OCI-LY1 (cell line): ENCODE data around the gene CAB39L.

Experiments used
- H2AFZ ChIP-seq: fragments of 200-600 bp; sonication (generic), shearing (Covaris generic); 2 replicates; pipeline ENCODE4 v1.6.0; 2014; ENCODE audit warnings: antibody characterized with exemption, mild to moderate bottlenecking, low read length
- H3F3A ChIP-seq: fragments of 200-600 bp; sonication (generic), shearing (Covaris generic); 2 replicates; pipeline ENCODE4 v1.6.0; 2014; ENCODE audit warnings: mild to moderate bottlenecking, antibody characterized with exemption, low read length, moderate library complexity; ENCODE audit not compliant: insufficient read depth
- H3K27ac ChIP-seq: fragments of 200-600 bp; sonication (generic); 2 replicates; pipeline ENCODE4 v1.5.1; 2014; ENCODE audit warnings: low read length, mixed run types, mild to moderate bottlenecking, low read depth; ENCODE audit not compliant: poor library complexity, severe bottlenecking
- H3K27me3 ChIP-seq: fragments of 200-600 bp; sonication (generic); 2 replicates; pipeline ENCODE4 v1.6.0; 2014; ENCODE audit warnings: antibody characterized with exemption, mild to moderate bottlenecking, low read length, moderate library complexity; ENCODE audit not compliant: insufficient read depth
- H3K36me3 ChIP-seq: fragments of 200-600 bp; sonication (generic); 2 replicates; pipeline ENCODE4 v1.6.1; 2014; ENCODE audit warnings: mild to moderate bottlenecking, antibody characterized with exemption, low read length, moderate library complexity, mixed read lengths; ENCODE audit not compliant: insufficient read depth
- H3K4me1 ChIP-seq: fragments of 200-600 bp; sonication (generic); 2 replicates; pipeline ENCODE4 v1.5.1; 2014; ENCODE audit warnings: mild to moderate bottlenecking, low read length, moderate library complexity; ENCODE audit not compliant: insufficient read depth, severe bottlenecking
- H3K4me2 ChIP-seq: fragments of 200-600 bp; sonication (generic), shearing (Covaris generic); 2 replicates; pipeline ENCODE4 v1.6.1; 2014; ENCODE audit warnings: low read length
- H3K4me3 ChIP-seq: fragments of 200-600 bp; sonication (generic); 2 replicates; pipeline ENCODE4 v1.5.1; 2014; ENCODE audit warnings: low read length, low read depth, mild to moderate bottlenecking, mixed read lengths; ENCODE audit not compliant: poor library complexity, severe bottlenecking
- H3K79me2 ChIP-seq: fragments of 200-600 bp; shearing (Covaris generic); 2 replicates; pipeline ENCODE4 v1.6.1; 2016; ENCODE audit warnings: mixed run types, low read length, mixed read lengths; ENCODE audit not compliant: insufficient read depth
- H3K9ac ChIP-seq: fragments of 200-600 bp; sonication (generic), shearing (Covaris generic); 2 replicates; pipeline ENCODE4 v1.6.1; 2014; ENCODE audit warnings: mild to moderate bottlenecking, low read length, mixed read lengths
- H3K9me2 ChIP-seq: fragments of 200-600 bp; sonication (generic), shearing (Covaris generic); 2 replicates; pipeline ENCODE4 v1.6.1; 2014; ENCODE audit warnings: low read depth, mild to moderate bottlenecking, low read length, mixed read lengths
- H3K9me3 ChIP-seq: fragments of 200-600 bp; shearing (Covaris generic); 2 replicates; pipeline ENCODE4 v1.6.1; 2014; ENCODE audit warnings: low read length, mixed read lengths
- H4K20me1 ChIP-seq: fragments of 200-600 bp; sonication (generic), shearing (Covaris generic); 2 replicates; pipeline ENCODE4 v1.6.0; 2016; ENCODE audit warnings: mild to moderate bottlenecking, low read length; ENCODE audit not compliant: insufficient read depth
- CTCF ChIP-seq: fragments of 200-600 bp; sonication (generic), shearing (Covaris generic); IDR thresholded peaks from 2 replicates; pipeline ENCODE4 v1.5.1; 2017; ENCODE audit warnings: mild to moderate bottlenecking, antibody characterized with exemption, low read length, moderate library complexity, mixed read lengths
- EZH2 ChIP-seq: fragments of 200-600 bp; sonication (generic), shearing (Covaris generic); IDR thresholded peaks from 2 replicates; pipeline ENCODE4 v1.8.0; 2017; ENCODE audit warnings: borderline replicate concordance, mixed run types, mild to moderate bottlenecking, antibody characterized with exemption, low read length, moderate library complexity, mixed read lengths

The CAB39L gene

GRCh38 chr13:49409008-49409407 lies 34.9 kb downstream of the CAB39L start:
- peaks cover 4% of the 10 kb centered on the region; the same call in 1 of the 2 replicates for H3K9me3 ChIP-seq
- H3K9ac ChIP-seq: no peak overlapping the region
- no peak for TF ChIP-seq EZH2
- no peak for TF ChIP-seq CTCF
- no peaks in the 10 kb centered on the region for H3K27me3 ChIP-seq
- no peaks in the 10 kb centered on the region for H4K20me1 ChIP-seq
- H3K79me2 ChIP-seq: no peaks in the 10 kb centered on the region
- H3K36me3 ChIP-seq: no peaks in the 10 kb centered on the region
- no peak overlapping the region for H3K4me3 ChIP-seq
- no peak overlapping the region for H3K27ac ChIP-seq
- H3K4me2 ChIP-seq: no peak overlapping the region
- peaks cover 8% of the 10 kb centered on the region for H3K4me1 ChIP-seq
- no peaks in the 10 kb centered on the region for H3F3A ChIP-seq
- no peak overlapping the region for H2AFZ ChIP-seq
- no peaks in the 10 kb centered on the region for H3K9me2 ChIP-seq

GRCh38 chr13:49407936-49408335 lies 35.9 kb downstream of the CAB39L start:
- Histone ChIP-seq H3K4me3 (no peak overlapping the region), H3K9me3 (peaks cover 6% of the 10 kb centered on the region; the same call in 1 of the 2 replicates), H3K79me2 (no peaks in the 10 kb centered on the region), H3K9ac (no peak overlapping the region), H3K4me1 (peaks cover 8% of the 10 kb centered on the region), H2AFZ (no peak overlapping the region), H3K4me2 (no peak overlapping the region), H4K20me1 (no peaks in the 10 kb centered on the region), H3F3A (no peaks in the 10 kb centered on the region), H3K36me3 (no peaks in the 10 kb centered on the region), H3K27me3 (no peaks in the 10 kb centered on the region), H3K9me2 (no peaks in the 10 kb centered on the region), H3K27ac (no peak overlapping the region)
- TF ChIP-seq EZH2 (no peak), CTCF (no peak)

GRCh38 chr13:49407068-49407467 lies 36.8 kb downstream of the CAB39L start:
- no peak for TF ChIP-seq CTCF
- TF ChIP-seq EZH2: no peak
- peaks cover 6% of the 10 kb centered on the region; the same call in 1 of the 2 replicates for H3K9me3 ChIP-seq
- H3K27me3 ChIP-seq: no peaks in the 10 kb centered on the region
- no peaks in the 10 kb centered on the region for H3K36me3 ChIP-seq
- H2AFZ ChIP-seq: no peak overlapping the region
- H3F3A ChIP-seq: no peaks in the 10 kb centered on the region
- peaks cover 12% of the 10 kb centered on the region for H3K4me1 ChIP-seq
- H3K4me2 ChIP-seq: no peak overlapping the region
- H3K79me2 ChIP-seq: no peaks in the 10 kb centered on the region
- H3K27ac ChIP-seq: no peak overlapping the region
- H3K9me2 ChIP-seq: no peaks in the 10 kb centered on the region
- H4K20me1 ChIP-seq: no peaks in the 10 kb centered on the region
- H3K4me3 ChIP-seq: no peak overlapping the region
- H3K9ac ChIP-seq: no peak overlapping the region
